Activated T-helper 2 cell treated with anti-CD3 and anti-CD28 coated beads, Interferon-gamma antibody, Interleukin-2, Interleukin-4, amounts not matched to agents 10 μg/mL and 5 μg/mL and 100 μg/mL, durations not matched to agents 14 hours and 24 hours and 36 hours (primary cell): Measurements from ENCODE around the gene OCEL1. TPM values are rescaled to one million over a fixed set of nuclear protein-coding genes. Genes with fewer than 3 reads are reported as not detected.
A peak's percentile ranks its signal among the peaks of the same experiment; 100 is the strongest.
"Not testable (repeated sequence)": the region's sequence is repeated elsewhere in the genome, so short reads cannot be mapped to it uniquely, and the experiment has no call there.

Experiments used
- DNase-seq: peaks from one replicate; pipeline ENCODE4 v3.0.0; 2021; ENCODE audit warnings: low spot score
- H3K27ac Mint-ChIP-seq: one replicate; pipeline ENCODE4 v1.8.0; 2021; ENCODE audit warnings: mixed read lengths
- H3K27me3 Mint-ChIP-seq: one replicate; pipeline ENCODE4 v1.8.0; 2021; ENCODE audit warnings: low read depth, mixed read lengths
- H3K36me3 Mint-ChIP-seq: one replicate; pipeline ENCODE4 v1.8.0; 2021; ENCODE audit warnings: low read depth, mixed read lengths
- H3K4me1 Mint-ChIP-seq: one replicate; pipeline ENCODE4 v1.8.0; 2021; ENCODE audit warnings: low read depth, mixed read lengths
- H3K4me3 Mint-ChIP-seq: one replicate; pipeline ENCODE4 v1.8.0; 2021; ENCODE audit warnings: low read depth, mild to moderate bottlenecking, moderate library complexity, mixed read lengths
- H3K9me3 Mint-ChIP-seq: one replicate; pipeline ENCODE4 v1.8.0; 2021; ENCODE audit warnings: mixed read lengths
- intact Hi-C: fragments of 100-400 bp; cut with micrococcal nuclease; formaldehyde crosslinking; loops from one replicate; pipeline ENCODE4 v1.15.1; 2023
- total RNA-seq: library from RNA; stranded (reverse); gene quantifications from 2 replicates; pipeline ENCODE4 v1.2.3, GENCODE V29; 2022

OCEL1 gene
- 20.7 and 22.0 TPM in 2 replicates for total RNA-seq

GRCh38 chr19:17226002-17226933 is at the start of gene OCEL1:
TSS of gene OCEL1 (plus strand) at chr19:17226226. CDS start at chr19:17226248, 22 bp downstream.
- intact Hi-C loops = loop anchor here (1.0 to 5.0 kb wide), 3 partner anchors 9 to 81 kb away; partner anchors contain the start of genes DDA1, MRPL34 and USE1
- no peaks in the 10 kb centered on the region for H3K9me3 Mint-ChIP-seq
- peaks cover 5% of the 10 kb centered on the region for H3K4me1 Mint-ChIP-seq
- H3K27ac Mint-ChIP-seq = peak within 1 kb of the TSS; percentile 98
- DNase-seq = peak; percentile 96
- no peaks in the 10 kb centered on the region for H3K27me3 Mint-ChIP-seq
- H3K36me3 Mint-ChIP-seq = peaks cover 9% of the 10 kb centered on the region
- H3K4me3 Mint-ChIP-seq = peak within 1 kb of the TSS; percentile 90

- no peaks in the 10 kb centered on the region for H3K27me3 Mint-ChIP-seq
- no peak overlapping the region for H3K4me3 Mint-ChIP-seq
- no peak for DNase-seq
- H3K4me1 Mint-ChIP-seq = peaks cover 4% of the 10 kb centered on the region
- intact Hi-C loops = no loop called here
- no peaks in the 10 kb centered on the region for H3K9me3 Mint-ChIP-seq
- H3K27ac Mint-ChIP-seq = no peak overlapping the region
- H3K36me3 Mint-ChIP-seq = peaks cover 44% of the 10 kb centered on the region
These were observed 47.7 kb upstream of the OCEL1 start for GRCh38 chr19:17178291-17178690.

GRCh38 chr19:17180997-17181702 is 44.9 kb upstream of the OCEL1 start:
- H3K4me3 Mint-ChIP-seq = no peak overlapping the region
- peaks cover 16% of the 10 kb centered on the region for H3K4me1 Mint-ChIP-seq
- intact Hi-C loops = loop anchor here (5.0 kb wide), 1 partner anchor 114 kb away; no protein-coding TSS in a partner anchor
- no peak for DNase-seq
- H3K36me3 Mint-ChIP-seq = peaks cover 54% of the 10 kb centered on the region
- H3K27ac Mint-ChIP-seq = no peak overlapping the region
- H3K9me3 Mint-ChIP-seq = no peaks in the 10 kb centered on the region
- H3K27me3 Mint-ChIP-seq = no peaks in the 10 kb centered on the region

GRCh38 chr19:17183271-17183761 is 42.7 kb upstream of the OCEL1 start:
- peak overlapping the region; percentile 91 for H3K27ac Mint-ChIP-seq
- H3K4me1 Mint-ChIP-seq = peaks cover 16% of the 10 kb centered on the region
- peaks cover 57% of the 10 kb centered on the region for H3K36me3 Mint-ChIP-seq
- no peaks in the 10 kb centered on the region for H3K27me3 Mint-ChIP-seq
- H3K4me3 Mint-ChIP-seq = peak overlapping the region; percentile 77
- no peak for DNase-seq
- H3K9me3 Mint-ChIP-seq = no peaks in the 10 kb centered on the region
- intact Hi-C loops = loop anchor here (1.0 to 5.0 kb wide), 2 partner anchors 51 to 116 kb away; no protein-coding TSS in a partner anchor

GRCh38 chr19:17183858-17184321 is 42.1 kb upstream of the OCEL1 start:
- intact Hi-C loops = loop anchor here (1.0 to 5.0 kb wide), 2 partner anchors 50 to 117 kb away; no protein-coding TSS in a partner anchor
- no peak for DNase-seq
- Mint-ChIP-seq H3K27me3 (no peaks in the 10 kb centered on the region), H3K9me3 (no peaks in the 10 kb centered on the region), H3K4me3 (peak overlapping the region; percentile 77), H3K36me3 (peaks cover 56% of the 10 kb centered on the region), H3K27ac (peak overlapping the region; percentile 91), H3K4me1 (peaks cover 16% of the 10 kb centered on the region)

GRCh38 chr19:17184371-17184841 is 41.6 kb upstream of the OCEL1 start:
- Mint-ChIP-seq H3K36me3 (peaks cover 60% of the 10 kb centered on the region), H3K4me1 (peaks cover 16% of the 10 kb centered on the region), H3K27me3 (no peaks in the 10 kb centered on the region), H3K27ac (peak overlapping the region; percentile 91), H3K9me3 (no peaks in the 10 kb centered on the region), H3K4me3 (peak overlapping the region; percentile 77)
- intact Hi-C loops = loop anchor here (5.0 kb wide), 1 partner anchor 117 kb away; no protein-coding TSS in a partner anchor
- DNase-seq = peak; percentile 22

- peaks cover 16% of the 10 kb centered on the region for H3K4me1 Mint-ChIP-seq
- peaks cover 65% of the 10 kb centered on the region for H3K36me3 Mint-ChIP-seq
- intact Hi-C loops = no loop called here
- no peaks in the 10 kb centered on the region for H3K27me3 Mint-ChIP-seq
- H3K9me3 Mint-ChIP-seq = no peaks in the 10 kb centered on the region
- H3K4me3 Mint-ChIP-seq = no peak overlapping the region
- no peak for DNase-seq
- H3K27ac Mint-ChIP-seq = no peak overlapping the region
These were observed 40.4 kb upstream of the OCEL1 start for GRCh38 chr19:17185590-17185989.

GRCh38 chr19:17191736-17192135 is 34.3 kb upstream of the OCEL1 start:
- intact Hi-C loops, H3K4me3 Mint-ChIP-seq, H3K27me3 Mint-ChIP-seq, H3K4me1 Mint-ChIP-seq, H3K27ac Mint-ChIP-seq, H3K9me3 Mint-ChIP-seq, DNase-seq: not testable (repeated sequence)
- peaks cover 60% of the 10 kb centered on the region for H3K36me3 Mint-ChIP-seq

GRCh38 chr19:17192751-17193150 is 33.3 kb upstream of the OCEL1 start:
- no peak overlapping the region for H3K27ac Mint-ChIP-seq
- no peaks in the 10 kb centered on the region for H3K27me3 Mint-ChIP-seq
- no peaks in the 10 kb centered on the region for H3K9me3 Mint-ChIP-seq
- no peak overlapping the region for H3K4me3 Mint-ChIP-seq
- H3K36me3 Mint-ChIP-seq = peaks cover 61% of the 10 kb centered on the region
- intact Hi-C loops = no loop called here
- DNase-seq = no peak
- no peaks in the 10 kb centered on the region for H3K4me1 Mint-ChIP-seq

- Mint-ChIP-seq H3K27me3 (no peaks in the 10 kb centered on the region), H3K9me3 (no peaks in the 10 kb centered on the region), H3K36me3 (peaks cover 65% of the 10 kb centered on the region), H3K4me3 (no peak overlapping the region), H3K4me1 (no peaks in the 10 kb centered on the region), H3K27ac (no peak overlapping the region)
- DNase-seq = no peak
- intact Hi-C loops = no loop called here
These were observed 31.4 kb upstream of the OCEL1 start for GRCh38 chr19:17194608-17195007.

- no peak overlapping the region for H3K27ac Mint-ChIP-seq
- H3K4me3 Mint-ChIP-seq = no peak overlapping the region
- no peaks in the 10 kb centered on the region for H3K27me3 Mint-ChIP-seq
- DNase-seq = no peak
- H3K36me3 Mint-ChIP-seq = peaks cover 65% of the 10 kb centered on the region
- H3K4me1 Mint-ChIP-seq = no peaks in the 10 kb centered on the region
- H3K9me3 Mint-ChIP-seq = no peaks in the 10 kb centered on the region
- intact Hi-C loops = no loop called here
These were observed 30.9 kb upstream of the OCEL1 start for GRCh38 chr19:17195106-17195505.

GRCh38 chr19:17196610-17197009 is 29.4 kb upstream of the OCEL1 start:
- no peak for DNase-seq
- no peak overlapping the region for H3K4me3 Mint-ChIP-seq
- intact Hi-C loops = no loop called here
- no peaks in the 10 kb centered on the region for H3K4me1 Mint-ChIP-seq
- H3K36me3 Mint-ChIP-seq = peaks cover 70% of the 10 kb centered on the region
- H3K27me3 Mint-ChIP-seq = no peaks in the 10 kb centered on the region
- H3K9me3 Mint-ChIP-seq = no peaks in the 10 kb centered on the region
- no peak overlapping the region for H3K27ac Mint-ChIP-seq
